GM11168 (cell line): ENCODE measurements around the gene METTL25.

ENCODE experiments used
- in situ Hi-C: fragments of 300-500 bp; cut with MboI; formaldehyde crosslinking; loops from one replicate; pipeline ENCODE4 v1.12.0; 2022; ENCODE audit warnings: low sequenced_read_pairs; ENCODE audit not compliant: unreplicated experiment

METTL25 gene

GRCh38 chr12:82461836-82462235 is 103.5 kb downstream of the METTL25 start:
- in situ Hi-C loops, result no loop called here

- in situ Hi-C loops, result no loop called here
These were observed 110.2 kb downstream of the METTL25 start for GRCh38 chr12:82468563-82468962.

GRCh38 chr12:82470906-82471512 is 112.7 kb downstream of the METTL25 start:
- in situ Hi-C loops, result no loop called here

DNA sequence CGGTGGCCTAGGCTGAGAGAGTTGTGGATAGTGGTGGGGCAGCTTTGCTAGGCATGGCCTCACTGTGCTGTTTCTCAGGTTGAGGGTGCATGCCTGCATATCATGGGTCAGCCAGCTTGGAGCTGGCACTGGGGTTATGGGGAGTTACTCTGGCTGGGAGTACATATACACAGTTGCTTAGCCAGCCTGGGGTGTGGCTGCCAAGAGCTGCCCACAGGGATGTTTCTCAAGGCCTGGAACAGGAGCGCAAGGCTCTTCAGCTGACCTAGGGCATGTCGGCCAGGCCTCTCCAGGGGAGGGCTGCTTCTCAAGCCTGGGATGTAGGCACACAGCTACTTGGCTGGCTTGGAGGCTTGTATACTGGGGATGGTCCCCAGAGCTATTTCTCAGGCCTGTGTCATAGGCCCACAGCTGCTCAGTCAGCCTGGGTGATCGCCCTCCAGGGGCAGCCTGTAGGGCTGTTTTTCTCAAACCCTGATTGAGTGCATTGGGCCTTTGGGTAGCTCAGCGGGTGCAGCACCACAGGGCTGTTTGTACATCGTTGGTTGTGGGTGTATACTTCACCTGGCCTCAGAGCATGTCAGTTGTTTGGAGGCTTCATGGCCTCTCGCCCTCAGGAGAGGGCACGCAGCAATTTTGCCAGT is 114.9 kb downstream of the METTL25 start:
- in situ Hi-C loops, result no loop called here

DNA sequence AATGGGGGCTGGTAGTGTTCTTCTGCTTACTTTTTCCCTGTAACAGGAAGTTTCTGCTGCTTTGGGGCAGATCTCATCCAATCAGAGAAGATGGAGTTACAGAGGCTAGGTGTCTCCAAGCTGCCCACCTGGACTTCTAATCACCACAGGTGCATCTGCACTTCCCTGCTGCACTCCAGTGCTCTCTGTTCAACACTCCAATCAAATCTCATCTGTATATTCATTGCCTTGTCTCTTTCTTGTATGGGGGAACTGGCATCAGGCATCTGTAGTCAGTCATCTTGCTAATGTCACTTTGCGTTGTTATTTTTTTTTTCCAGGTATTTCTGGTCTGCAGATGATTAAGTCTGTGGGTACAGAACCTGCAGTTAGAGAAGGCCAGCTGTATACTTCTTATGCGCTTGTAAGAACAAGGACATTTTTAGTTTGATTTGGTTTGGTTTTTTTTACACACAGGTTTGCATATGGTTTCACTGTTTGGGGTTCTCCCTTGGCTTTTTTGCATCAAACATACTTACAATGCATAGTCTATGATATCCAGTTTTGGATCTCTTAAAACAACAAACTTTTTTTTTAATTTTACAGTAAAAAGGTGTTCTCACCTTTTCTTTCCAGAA is 116.0 kb downstream of the METTL25 start:
- in situ Hi-C loops, result no loop called here

GRCh38 chr12:82474798-82475184 is 116.5 kb downstream of the METTL25 start:
- in situ Hi-C loops, result no loop called here

DNA sequence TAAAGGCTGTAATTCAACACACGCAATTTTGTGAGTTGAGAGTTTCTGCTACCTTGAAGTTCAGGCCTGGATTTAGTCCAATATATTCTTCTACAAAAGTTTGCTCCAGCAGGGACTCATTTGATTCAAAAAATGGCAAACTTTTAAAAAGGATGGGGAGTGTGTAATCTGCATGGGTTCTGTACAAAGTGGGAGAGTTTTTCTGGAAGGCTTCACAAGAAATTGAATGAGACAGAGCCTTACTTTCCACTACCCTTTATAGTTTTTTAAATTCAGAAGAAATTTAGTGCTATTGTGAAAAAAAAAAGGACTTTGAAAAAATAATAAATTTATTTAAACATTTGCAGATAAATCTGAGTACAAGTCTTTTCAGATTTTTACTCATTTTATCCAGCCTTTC is 116.9 kb downstream of the METTL25 start:
- in situ Hi-C loops, result no loop called here

DNA sequence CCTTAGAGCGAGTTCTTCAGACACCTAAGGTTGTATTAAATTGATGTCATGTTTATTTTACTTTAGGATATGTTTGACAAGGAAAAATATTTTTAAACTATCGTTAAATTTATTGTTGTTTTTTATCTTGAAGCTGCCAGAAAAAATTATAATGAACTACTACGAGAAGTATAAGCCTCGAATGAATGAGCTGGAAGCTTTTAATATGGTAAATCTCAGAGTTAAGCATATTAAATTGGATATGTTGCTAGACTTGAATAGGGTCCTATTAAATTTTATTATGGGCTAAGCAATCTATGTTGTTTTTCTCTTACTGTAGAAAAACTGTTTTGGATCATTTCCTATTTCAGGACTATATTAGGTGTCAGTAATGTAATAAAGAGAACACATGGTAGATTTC is 118.2 kb downstream of the METTL25 start:
- in situ Hi-C loops, result no loop called here

DNA sequence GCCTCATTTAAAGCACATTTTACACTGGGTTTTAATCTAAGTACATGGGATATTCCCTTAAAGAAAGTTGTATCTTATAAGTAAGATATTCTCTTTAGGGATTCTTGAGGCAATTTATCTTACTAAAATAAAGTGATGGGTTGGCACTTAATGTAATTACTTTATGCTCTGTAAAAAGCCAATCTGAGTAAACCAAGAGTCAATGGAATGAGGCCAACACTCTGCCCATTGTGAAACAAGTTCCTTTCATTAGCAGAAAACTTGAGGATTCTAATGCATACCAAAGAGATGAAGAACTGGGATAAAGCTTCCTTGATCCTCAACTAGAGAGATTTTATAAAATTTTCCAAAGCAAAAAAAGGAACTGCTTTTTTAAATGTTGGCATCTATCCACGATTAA is 121.2 kb downstream of the METTL25 start:
- in situ Hi-C loops, result no loop called here

DNA sequence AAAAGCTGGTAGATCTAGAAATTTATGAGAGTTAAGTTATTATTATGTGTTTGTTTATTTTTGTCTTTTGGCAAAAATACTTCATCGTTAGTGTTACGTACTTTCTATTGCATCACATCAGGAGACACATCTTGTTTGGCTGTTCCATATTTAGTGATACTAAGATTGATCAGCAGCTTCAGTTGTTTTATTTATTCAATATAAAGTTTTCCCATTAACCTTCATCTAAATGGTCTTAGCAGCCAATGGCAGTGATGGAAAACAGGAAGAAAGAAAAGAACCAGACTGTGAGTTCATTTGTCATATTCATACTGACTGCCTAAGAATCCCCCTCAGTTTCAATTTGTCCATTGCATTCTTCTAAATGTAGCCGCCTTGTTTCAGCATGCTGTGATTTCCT is 122.3 kb downstream of the METTL25 start:
- in situ Hi-C loops, result no loop called here

- in situ Hi-C loops, result no loop called here
These were observed 123.6 kb downstream of the METTL25 start for GRCh38 chr12:82481954-82482353.

GRCh38 chr12:82486524-82487235 is 128.4 kb downstream of the METTL25 start:
- in situ Hi-C loops, result no loop called here

DNA sequence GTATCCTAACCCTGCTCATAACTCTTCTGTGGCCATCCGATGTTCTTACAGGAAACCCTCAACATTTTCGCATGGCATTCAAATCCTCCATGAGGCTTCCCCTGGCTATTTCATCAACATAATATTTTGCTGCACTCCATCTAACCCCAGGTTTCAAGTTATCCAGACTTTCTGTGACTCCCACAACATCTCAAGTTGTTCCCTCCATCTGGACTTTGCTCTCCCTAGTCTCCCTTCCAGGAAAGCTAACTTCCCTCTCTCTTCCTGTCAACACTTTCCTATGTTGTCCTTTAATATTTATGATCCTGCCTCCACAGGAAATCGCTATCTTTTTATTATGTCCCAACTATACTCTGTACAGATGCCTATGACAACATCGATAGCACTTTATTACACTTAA is 146.1 kb downstream of the METTL25 start:
- in situ Hi-C loops, result no loop called here

DNA sequence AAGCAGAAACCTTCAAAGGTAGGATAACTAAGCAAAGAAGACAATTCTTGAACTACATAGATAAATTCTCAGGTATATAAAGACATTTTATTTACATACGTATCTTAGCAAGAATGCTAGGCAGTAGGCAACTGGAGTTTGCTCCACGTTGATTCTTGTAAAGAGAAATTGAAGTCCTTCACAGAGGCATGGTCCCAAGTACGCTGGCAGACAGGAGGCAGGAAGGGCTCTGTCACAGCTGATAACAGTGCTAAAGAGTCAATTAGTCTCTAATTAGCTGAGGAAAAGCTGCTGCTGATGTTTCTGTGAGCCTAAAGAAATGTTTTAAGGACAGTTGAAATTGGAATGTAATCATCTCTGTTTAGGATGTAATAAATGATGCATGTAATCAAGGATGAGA is 146.8 kb downstream of the METTL25 start:
- in situ Hi-C loops, result no loop called here

DNA sequence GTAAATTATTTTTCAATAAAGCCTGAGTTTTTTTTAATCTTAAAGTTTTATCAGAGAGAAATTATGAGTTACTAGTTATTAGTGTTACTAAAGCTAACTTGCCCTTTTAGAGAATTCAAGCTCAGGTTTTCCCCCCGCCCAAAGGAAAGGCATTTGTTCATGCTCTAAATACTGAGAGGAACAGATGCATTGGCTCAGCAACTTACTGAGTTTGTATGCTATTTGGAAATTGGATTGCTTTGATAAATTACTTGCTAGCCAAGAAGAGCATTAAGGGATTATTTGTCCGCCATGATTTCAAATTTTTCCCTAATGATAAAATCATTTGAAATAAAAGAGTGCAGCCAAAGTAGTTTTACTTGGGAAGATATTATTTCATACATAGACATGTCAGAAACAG is 149.4 kb downstream of the METTL25 start:
- in situ Hi-C loops, result no loop called here

- in situ Hi-C loops, result no loop called here
These were observed 152.1 kb downstream of the METTL25 start for GRCh38 chr12:82510386-82510785.

DNA sequence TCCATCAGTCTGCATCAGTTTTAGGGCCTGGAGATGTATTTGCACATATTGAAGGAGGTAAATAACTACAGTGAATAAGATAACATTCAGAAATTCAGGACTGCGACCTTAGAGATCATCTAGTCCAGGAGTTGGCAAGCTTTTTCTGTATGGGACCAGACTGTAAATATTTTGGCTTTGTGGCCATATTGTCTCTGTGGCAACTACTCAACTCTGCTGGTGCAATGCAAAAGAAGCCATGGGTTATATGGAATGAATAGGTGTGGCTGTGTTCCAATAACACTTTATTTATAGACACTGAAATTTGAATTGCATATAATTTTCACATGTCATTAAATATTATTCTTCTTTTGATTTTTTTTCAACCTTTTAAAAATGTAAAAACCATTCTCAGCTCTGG is 156.6 kb downstream of the METTL25 start:
- in situ Hi-C loops, result no loop called here

DNA sequence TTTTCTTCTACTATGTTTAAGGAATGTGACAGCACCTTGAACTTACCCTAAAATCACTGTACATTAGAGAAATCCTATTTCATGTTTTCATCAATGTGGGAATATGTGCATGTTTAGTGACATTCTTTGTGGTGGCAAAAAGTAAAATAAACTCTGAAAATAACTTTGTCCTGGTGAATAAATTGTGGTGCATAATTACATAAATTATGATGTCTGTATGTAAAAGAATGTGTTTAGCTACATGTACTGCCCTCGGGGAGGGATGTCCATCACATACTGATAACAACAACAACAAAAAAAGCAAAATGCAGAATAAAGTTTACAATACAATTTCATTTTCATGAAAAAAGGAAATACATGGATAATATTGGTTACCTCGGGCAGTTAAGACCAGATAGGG is 157.3 kb downstream of the METTL25 start:
- in situ Hi-C loops, result no loop called here

DNA sequence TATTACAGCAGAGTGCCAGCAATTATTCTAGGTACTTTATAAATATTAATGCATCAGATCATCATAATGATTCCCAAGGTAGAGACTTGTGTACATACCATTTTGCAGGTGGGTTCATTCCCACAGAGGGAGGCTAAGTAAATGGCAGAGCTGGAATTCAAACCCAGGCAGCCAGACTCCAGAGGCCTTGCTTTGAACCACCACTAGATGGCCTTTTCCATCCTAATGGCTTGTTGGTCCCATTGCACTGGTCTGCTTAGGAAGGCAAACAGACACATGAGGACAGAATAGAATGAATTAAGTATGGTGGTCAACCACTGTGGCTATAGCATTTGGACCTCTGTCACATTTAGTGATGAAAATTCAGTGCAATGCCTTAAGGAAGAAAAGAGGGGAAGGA is 158.7 kb downstream of the METTL25 start:
- in situ Hi-C loops, result no loop called here

GRCh38 chr12:82517808-82518207 is 159.5 kb downstream of the METTL25 start:
- in situ Hi-C loops, result no loop called here

DNA sequence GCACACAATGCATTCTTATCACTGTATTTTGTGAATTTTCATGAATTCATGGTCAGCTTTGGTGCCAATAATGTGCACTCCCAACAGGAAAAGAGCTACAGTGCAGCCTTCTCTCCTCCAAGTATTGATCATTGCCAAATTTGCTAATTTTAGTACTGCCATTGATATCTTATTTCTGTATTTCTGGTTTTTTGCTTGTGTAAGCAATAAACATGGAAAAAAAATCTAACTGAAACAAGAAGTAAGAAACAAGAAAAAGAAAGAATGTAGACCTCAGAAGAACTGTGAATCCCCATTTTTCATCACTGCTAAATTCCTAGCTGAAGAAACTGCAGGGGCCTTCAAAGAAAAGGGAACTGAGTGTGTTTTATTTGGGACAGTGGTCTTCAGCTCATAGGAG is 161.2 kb downstream of the METTL25 start:
- in situ Hi-C loops, result no loop called here
